M059J (cell line): Measurements from ENCODE around the gene COL4A2. TPM values are rescaled to one million over a fixed set of nuclear protein-coding genes. Genes with fewer than 3 reads are reported as not detected.
A peak's percentile ranks its signal among the peaks of the same experiment; 100 is the strongest.

Experiments used
- DNase-seq: peaks from one replicate; pipeline ENCODE4 v3.0.0-alpha.2; 2012; ENCODE audit warnings: low read depth
- total RNA-seq: library from RNA; depleted of rRNA; stranded (reverse); fragments of >200 nt; shearing (Covaris generic); gene quantifications from 2 replicates; pipeline ENCODE4 v1.2.3, GENCODE V29; 2014

COL4A2 gene
- total RNA-seq, 1 experiment from 2014 or later, result 205 TPM

DNA sequence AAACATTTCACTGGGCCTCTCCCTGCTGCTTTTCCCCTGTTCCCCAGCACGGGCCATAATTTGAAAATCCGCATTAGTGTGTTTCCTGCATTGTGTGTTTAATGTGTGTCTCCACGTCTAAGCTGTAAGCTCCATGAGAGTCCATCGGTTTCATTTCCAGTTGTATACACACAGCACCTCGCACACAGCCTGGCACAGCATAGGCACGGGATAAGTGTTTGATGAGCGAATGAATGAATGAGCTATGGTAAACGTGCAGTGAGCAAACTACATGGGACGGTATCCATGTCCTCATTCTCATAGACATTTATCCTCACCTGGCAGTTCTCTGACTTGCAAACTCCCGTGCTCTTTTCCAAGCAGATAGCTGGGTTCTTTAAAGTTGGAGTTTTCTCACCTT, 148.4 kb downstream of the COL4A2 start:
- no peak for DNase-seq

DNA sequence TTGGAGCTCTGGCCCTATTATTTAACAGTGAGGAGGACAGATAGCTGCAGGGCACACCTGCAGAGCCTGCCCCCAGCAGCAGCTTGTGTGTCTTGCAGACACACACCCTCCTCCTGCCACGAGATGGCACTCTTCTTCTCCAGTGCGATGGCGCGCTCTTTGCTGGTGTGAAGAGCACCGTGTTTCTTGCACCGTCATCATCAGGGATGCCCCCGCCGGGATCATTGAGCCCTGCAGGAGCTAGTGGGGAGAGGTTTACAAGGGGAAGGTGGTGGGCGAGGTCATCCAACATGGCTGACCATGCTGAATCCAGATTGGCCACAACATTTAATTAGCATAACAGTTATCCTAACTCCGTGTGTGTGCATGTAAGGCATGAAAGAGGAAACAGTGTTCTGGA, 148.9 kb downstream of the COL4A2 start:
- DNase-seq, result peak; percentile 55

DNA sequence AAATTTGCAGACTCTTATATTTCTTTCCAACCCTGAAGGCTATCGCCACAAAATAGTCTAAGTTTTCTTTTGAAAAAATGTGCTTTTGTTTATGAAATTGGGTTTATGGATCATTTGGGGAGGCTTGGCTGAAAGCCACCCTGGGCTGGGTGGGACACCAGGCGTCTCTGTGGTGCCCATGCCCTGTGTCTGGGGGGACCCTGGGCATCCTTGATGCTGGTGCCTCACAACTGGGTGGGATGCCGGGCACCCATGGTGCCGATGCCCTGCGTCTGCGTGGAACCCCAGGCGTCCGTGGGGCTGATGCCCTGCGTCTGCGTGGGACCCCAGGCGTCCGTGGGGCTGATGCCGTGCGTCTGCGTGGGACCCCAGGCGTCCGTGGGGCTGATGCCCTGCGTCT, 149.5 kb downstream of the COL4A2 start:
- DNase-seq, result no peak

DNA sequence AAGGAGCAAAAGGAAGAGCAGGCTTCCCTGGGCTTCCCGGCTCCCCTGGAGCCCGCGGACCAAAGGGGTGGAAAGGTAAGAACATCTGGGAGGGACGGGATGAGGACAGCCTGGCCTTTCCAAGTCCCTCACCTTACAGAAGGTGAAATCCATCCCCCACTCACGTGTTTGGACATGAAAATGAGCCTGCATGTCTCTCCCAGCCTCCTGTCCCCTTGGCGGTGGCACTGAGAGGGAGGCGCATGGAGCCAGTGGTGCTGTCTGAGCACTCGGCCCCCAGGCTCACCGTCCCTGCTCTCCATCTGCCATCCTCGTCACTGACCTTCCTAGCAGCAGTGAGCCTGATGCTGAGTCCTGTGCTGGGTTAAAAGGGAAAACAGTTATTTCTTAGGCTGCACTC, 150.3 kb downstream of the COL4A2 start:
- DNase-seq, result no peak

DNA sequence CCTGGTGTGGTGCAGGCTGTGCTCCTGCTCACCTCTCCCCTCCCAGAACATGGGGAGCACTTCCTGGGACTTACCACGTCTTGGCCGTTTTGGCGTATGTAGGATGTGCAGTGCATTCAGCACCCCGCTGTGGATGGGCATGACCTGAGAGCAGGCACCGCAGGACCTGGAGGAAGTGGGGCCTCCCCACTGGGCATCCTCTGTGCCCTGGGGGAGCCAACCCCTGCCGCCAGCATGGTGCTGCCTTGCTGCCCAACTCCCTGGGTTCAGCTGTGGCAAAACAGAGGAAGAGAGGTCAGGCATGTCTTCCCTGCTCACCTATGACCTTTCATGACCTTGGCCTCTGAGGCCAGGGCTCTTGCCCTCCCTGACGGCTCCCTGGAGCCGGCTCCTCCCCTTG, 150.9 kb downstream of the COL4A2 start:
- no peak for DNase-seq

DNA sequence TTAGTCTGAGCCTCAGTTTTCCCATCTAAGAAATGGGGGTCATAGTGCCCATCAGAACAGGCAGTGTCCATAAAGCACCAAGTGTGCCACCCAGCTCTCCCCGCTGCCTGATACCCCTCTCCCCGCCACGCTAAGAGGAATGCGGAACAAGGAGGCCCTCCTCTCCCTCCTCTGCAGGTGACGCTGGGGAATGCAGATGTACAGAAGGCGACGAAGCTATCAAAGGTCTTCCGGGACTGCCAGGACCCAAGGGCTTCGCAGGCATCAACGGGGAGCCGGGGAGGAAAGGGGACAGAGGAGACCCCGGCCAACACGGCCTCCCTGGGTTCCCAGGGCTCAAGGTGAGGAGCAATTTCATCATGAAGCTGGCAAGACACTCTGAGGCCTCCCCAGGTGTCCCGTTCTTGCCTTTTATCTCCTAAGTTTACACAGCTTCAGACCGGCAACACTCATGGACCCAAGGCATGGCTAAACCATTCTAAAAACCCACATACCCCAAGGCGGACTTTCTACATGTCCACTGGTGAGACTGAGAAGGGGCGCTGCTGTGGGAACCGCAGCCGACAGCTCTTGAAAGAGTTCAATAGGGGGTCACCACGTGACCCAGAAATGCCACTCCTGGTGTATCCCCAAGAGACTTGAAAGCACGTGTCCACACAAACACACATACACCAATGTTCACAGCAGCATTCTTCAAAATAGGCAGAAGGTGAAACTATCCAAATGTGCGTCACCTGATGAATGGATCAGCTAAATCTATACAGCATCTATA, 151.7 kb downstream of the COL4A2 start:
- DNase-seq, result no peak

DNA sequence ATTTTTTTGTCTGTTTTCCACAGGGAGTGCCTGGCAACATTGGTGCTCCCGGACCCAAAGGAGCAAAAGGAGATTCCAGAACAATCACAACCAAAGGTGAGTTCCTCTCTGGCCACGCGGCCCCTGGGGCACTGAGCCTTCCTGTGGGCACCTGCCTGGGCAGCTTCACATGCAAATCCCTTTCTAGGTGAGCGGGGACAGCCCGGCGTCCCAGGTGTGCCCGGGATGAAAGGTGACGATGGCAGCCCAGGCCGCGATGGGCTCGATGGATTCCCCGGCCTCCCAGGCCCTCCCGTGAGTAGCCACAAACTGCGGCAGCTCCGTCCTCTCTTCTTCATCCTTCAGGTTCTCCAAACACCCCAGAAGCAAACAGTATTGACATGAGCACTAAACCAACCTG, 155.0 kb downstream of the COL4A2 start:
- DNase-seq, result no peak

DNA sequence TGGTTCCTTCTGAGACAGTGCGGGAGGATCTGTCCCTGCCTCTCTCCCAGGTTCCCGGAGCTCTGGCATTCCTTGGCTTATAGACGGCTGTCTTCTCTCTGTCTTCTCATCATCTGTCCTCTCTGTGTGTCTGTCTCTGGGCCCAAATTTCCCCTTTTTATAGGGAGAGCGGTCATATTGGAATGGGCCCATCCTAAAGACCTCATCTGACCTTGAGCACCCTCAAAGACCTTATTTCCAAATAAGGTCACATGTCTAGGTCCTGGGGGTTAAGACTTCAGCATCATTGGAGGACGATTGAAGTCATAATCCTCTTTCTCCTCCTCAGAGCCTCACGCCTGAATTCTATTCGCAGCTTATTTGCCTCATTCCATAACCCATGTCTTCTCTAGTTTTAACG, 156.1 kb downstream of the COL4A2 start:
- DNase-seq, result no peak

DNA sequence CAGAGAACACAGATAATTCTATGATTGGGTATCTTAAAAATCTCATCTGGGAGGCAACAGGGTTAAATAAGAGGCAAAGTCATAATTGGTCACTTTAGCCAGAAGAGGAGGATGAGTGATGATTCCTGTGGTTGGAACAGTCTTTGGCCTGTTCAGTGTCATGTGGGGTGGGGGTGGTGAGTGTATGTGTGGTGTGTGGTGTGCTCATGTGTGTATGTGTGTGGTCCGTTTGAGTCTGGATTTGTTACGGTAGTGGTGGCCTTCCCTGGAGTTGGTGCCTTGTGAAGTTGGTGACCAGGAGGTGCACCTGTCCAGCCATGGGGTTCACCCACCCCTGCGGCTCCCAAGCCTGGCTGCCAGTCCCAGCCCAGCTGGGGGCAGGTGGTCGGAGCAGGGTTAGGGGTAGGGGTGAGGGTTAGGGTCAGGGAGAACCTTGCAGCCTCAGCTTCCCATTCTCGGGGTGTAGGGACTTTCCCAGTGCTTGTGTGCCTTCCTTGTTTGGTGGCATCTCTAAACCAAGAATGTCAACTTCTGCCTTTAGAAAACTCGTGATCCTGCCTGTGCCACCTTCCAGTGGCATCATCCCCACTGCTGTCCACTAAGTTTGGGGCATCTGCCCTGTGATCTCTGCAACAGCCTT, 156.9 kb downstream of the COL4A2 start:
- no peak for DNase-seq

DNA sequence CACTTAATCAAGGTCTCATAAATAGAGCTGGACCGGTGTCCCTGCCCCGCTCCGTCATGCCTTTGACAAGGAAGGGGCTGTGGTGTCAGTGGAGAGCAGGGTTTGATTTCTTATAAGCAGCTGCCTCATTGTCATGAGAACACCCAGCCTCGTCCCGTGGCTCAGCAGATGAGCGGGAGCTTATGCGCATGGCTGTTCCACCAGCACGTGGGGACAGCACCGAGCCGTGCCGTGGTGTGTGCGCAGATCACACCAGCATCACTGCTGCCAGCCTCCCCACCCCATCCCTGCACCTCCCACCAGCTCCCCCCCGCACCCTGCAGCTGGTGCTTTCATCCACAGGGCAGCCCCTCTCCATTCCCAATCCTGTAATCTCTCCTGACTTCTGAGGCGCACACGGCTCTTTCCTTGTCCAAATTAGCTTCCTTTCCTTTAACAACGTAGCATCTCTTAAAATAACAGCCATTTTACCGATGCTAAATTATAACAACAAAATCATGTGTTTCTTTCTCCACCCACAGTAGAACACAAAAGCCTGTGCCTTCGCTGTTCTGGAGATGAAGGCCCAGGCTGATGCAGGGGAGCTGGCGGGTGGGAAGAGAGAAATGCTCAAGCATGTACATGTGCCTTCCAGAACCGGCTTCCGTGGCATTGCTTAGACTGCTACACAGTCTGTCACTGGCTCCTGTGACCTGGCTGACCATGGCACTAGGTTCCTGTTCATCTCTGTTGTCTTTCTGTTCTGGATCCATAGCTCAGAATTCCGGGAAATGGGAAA, 157.7 kb downstream of the COL4A2 start:
- no peak for DNase-seq

DNA sequence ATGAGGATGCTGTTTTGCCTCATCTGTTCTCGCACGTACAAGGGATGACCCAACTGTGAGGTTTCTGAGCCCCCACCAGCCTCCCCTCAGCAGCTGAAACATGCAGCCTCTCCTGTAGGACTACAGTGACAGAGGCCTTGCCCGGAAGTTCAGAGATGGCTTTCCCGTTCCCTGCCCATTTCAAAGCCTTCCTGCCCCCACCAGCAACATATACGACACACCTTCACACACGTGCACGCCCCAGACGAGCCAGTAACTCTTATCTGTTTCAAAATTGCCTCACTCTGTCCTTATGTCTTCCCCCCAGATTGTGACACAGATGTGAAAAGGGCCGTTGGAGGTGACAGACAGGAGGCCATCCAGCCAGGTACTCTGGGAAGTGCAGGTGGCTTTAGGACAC, 158.6 kb downstream of the COL4A2 start:
- DNase-seq, result no peak

DNA sequence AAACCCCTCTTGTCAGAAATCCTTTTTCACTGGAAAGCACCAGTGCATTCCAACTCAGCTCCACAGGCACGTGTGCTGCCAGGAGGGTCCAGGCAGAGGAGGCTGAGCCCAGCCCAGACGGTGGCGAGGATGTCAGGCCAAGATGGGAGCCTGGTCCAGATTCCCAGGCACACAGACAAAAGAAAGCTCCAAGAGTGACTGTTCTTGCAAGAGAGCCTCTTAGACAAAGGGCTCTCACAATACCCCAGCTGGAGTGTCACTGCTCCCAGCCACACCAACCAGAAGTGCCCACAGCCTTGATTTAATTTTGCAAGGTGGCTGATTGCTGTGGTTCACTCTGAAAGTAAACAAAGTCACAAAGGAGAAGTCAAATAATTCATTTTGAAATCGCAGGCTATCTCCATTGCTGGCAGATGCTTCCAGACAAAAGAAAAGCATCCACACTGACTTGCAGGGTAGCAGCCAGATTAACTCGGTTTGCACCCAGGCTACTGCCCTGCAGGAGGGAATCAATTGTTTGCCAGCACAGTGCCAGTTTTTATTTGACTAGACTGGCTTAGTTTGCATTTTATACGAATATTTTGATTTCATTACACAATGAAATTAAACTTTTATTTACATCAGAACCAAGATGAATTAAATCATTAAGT, 159.3 kb downstream of the COL4A2 start:
- DNase-seq, result no peak

DNA sequence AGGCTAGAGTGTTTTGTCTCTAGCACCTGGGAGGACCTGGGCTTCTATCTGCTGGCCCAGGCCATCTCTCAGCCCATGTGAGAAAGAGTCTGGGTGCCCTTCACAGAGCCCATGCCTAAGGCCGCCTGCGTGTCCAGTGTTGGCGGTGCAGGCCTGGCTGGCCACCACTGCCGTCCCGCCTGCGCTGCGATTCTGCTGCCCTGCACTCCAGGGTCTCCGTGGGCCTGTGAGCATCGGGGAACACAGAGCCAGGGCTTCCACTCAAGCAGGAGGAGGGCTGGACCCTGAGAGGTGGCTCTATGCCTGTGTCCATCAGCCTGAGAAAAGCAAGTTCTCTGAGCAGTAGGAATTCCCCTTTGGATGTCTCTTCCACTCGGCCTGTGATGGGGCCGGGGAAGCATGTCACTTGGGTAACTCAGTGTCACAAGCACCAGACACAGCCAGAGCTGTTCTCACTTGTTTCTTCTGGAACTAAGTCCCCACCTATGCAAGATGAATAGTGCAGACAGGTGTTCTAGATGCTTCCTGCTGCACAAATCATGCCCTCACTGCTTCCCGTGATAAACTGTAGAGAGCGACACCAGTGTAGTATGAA, 160.5 kb downstream of the COL4A2 start:
- no peak for DNase-seq

DNA sequence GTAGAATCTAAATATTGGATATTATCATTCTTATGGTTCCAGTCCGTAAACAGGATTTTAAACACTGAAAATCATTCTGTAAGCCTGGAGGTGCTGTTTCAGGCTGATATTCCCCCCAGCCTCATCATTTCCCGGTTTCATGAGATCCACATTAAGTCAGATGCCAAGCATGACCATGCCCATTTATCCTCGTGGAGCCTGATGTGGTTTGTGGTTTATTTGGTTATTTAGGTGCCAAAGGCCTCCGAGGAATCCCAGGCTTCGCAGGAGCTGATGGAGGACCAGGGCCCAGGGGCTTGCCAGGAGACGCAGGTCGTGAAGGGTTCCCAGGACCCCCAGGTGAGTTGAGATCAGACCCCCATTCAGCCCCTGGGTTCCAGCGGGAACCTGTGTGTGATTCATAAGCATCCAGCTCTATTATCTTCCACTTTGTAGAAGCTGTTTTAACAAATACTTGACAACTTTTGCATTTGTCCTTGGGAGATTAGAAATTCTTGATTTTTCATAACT, 162.0 kb downstream of the COL4A2 start:
- no peak for DNase-seq

DNA sequence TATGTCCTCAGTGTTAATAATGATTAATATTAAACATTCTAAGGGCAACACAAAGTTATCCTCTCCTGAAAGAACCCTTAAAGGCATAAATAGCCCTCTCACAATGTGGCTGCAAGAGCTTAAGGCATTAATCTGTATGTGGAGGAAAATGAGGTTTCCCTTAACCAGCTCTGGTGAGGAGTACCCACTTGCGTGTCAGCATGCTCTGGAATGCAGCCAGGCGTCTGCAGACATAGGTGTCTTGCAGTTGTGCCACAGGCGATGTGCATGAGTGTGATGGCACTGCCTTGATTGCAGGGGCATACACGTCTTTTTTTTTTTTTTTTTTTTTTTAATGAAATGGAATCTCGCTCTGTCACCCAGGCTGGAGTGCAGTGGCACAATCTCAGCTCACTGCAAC, 162.5 kb downstream of the COL4A2 start:
- DNase-seq, result no peak

DNA sequence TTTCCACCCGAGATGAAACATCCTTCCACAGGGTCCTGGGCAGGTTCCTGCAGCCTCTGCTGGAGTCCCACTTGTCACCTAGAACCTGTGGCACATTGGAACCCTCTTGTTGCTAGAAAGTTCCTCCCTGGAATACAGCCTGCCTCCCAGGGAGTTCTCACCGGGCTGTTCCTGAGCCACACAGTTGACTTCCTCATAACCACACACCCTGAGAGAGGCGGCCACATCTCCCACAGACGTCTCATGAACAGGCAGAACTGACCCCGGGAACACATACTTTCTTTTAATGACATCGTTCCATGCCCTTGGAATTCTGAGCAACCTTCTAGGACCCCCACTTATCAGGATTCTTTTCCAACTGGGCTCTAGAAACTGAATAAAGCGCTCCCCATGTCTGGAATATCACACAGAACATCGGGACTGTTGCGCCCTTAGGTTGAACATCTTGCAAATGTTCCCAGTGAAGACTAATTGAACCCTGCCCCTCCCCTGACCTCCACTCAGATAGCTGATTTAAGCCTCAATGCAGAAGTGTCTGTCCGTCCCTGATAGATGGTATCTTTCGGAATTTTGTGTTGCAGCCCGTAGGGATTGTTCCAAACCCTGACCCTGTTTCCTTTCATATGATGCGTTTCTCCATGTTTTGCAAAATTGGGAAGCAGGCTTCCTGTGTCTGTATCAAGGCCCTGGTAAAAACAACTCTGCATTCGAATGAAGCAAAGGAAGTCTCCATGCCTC, 163.4 kb downstream of the COL4A2 start:
- DNase-seq, result no peak

DNA sequence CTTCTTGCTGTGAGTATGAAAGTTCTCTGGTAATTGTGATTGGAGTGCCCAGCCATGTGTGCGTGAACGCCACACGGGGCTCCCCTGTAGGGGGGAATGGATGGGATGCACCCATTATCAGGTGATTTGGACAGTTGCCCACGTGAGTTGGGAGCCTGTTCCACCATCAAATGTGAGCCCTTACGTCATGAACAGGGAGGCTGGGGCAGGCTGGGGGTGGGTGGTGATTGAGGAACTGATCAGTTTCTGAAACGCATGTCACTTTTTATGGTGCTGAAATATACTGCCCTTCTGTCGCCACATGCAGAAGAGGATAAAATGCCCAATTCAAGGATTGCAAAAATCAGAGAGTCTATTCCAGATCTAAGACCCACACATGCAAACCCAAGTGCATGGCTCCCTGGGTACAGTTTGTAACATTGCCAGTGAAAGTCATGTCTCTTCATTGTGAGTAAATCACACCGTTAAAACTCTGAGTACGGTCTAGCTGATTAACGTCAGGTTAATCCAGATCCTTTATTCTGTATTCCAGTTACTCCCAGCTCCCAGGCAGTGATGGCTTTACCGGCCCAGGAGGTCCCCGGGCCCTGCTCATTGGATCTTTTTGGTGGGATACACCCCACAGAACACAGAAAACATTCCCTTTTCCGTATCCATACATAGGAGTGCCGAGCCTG, 164.2 kb downstream of the COL4A2 start:
- no peak for DNase-seq

DNA sequence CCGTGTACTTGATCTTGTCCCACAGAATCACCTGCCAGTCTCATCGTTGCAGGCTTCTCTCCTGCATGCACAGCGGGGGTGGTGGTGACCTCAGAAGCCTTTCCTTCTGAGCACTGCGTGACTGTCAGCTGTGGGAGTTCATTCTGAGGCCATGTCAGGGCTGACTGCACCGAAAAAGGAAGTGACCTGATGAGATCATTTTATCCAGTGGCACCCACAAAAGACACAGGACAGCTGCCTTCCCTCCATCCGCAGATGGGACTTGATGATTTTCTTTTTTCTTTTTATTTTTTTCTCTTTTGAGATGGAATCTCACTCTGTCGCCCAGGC, 164.7 kb downstream of the COL4A2 start:
- peak; percentile 25 for DNase-seq

DNA sequence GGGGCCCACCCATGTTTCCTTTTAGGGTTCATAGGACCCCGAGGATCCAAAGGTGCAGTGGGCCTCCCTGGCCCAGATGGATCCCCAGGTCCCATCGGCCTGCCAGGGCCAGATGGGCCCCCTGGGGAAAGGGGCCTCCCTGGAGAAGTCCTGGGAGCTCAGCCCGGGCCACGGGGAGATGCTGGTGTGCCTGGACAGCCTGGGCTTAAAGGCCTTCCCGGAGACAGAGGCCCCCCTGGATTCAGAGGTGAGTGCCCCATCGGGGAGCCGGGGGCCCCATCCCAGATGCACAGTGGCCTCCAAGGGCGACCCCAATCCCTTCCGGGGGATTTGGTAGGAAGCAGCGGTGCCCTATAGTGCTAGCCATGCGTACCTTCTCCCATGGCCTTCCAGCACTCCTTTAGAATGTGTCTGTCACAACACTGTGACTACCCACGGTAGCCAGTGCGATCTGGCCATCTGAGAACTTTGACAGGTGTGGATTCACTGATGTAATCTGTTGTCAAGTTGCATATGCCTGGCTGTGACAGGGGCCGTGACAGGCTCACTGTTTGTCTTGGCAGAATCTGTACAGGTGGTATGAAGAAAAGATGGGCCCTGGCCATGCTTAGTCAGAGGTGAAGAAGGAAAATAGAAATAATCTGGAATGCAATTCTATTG, 165.9 kb downstream of the COL4A2 start:
- no peak for DNase-seq

DNA sequence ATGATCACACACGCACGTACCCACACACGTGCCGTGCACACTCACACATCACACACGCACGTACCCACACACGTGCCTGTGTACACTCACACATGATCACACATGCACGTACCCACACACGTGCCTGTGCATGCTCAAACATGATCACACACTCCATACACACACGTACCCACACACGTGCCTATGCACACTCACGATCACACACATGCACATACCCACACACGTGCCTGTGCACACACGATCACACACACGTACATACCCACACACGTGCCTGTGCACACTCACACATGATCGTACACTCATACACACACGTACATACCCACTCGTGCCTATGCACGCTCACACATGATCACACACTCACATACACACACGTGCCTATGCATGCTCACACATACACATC, 167.6 kb downstream of the COL4A2 start:
- DNase-seq, result no peak
